AG04450 (cell line): ENCODE results near the gene KAT5. TPM values are rescaled to one million over a fixed set of nuclear protein-coding genes. Genes with fewer than 3 reads are reported as not detected.

Experiments used
- CTCF ChIA-PET: fragments of 300-600, 350-600 bp; formaldehyde crosslinking; extraction: SDS; loops from one replicate; lab custom pipeline; 2022; ENCODE audit warnings: antibody characterized with exemption, inconsistent platforms; lab: Charles Lee
- POLR2A ChIA-PET: fragments of 350-600 bp; formaldehyde crosslinking; extraction: SDS; loops from one replicate; lab custom pipeline; 2021; ENCODE audit warnings: antibody characterized with exemption, inconsistent platforms; lab: Yijun Ruan, JAX
- DNase-seq: peaks from one replicate; pipeline ENCODE4 v3.0.0-alpha.2; 2011; ENCODE audit warnings: low read depth, low spot score
- H3K27ac ChIP-seq: one replicate; pipeline ENCODE4 v1.5.1; 2012; ENCODE audit warnings: low read depth, low read length, control low read depth
- H3K27me3 ChIP-seq: one replicate; pipeline ENCODE4 v1.6.0; 2012; ENCODE audit warnings: low read length; ENCODE audit not compliant: control insufficient read depth, insufficient read depth
- H3K4me3 ChIP-seq: 2 replicates; pipeline ENCODE4 v1.5.1; 2011; ENCODE audit warnings: mild to moderate bottlenecking, low read depth, low read length, control low read depth
- H3K9me3 ChIP-seq: 2 replicates; pipeline ENCODE4 v1.5.1; 2012; ENCODE audit warnings: low read length; ENCODE audit not compliant: control insufficient read depth, insufficient read depth
- CTCF ChIP-seq: IDR thresholded peaks from 2 replicates; pipeline ENCODE4 v1.5.1; 2011; ENCODE audit warnings: low read depth, low read length, control low read depth, inconsistent platforms
- polyA plus RNA-seq: library from polyadenylated mRNA; depleted of rRNA; stranded (reverse); fragments of >200 nt; gene quantifications from 2 replicates; pipeline ENCODE4 v1.2.3, GENCODE V29; 2011

The KAT5 gene
- polyA plus RNA-seq, 1 experiment, result 22.6 TPM

- ChIA-PET POLR2A (interaction anchor here (0.7 kb wide), 1 partner anchor 144 kb away, joined by 4 read pairs; the partner anchor contains the start of gene CFL1), CTCF (interaction anchor here (0.6 to 1.0 kb wide), 2 partner anchors 65 to 145 kb away, joined by 3 read pairs; no protein-coding TSS in a partner anchor)
- H3K4me3 ChIP-seq, result no peak overlapping the region
- no peak overlapping the region for H3K27ac ChIP-seq
- no peaks in the 10 kb centered on the region for H3K27me3 ChIP-seq
- H3K9me3 ChIP-seq, result no peaks in the 10 kb centered on the region
- no peak for DNase-seq
- no peak for TF ChIP-seq CTCF
These were observed 2.4 kb downstream of the KAT5 start for GRCh38 chr11:65714433-65714832.

GRCh38 chr11:65716302-65716701 is 4.2 kb downstream of the KAT5 start:
- no peaks in the 10 kb centered on the region; the same call in 1 of the 2 replicates for H3K9me3 ChIP-seq
- no peak for TF ChIP-seq CTCF
- H3K4me3 ChIP-seq, result no peak overlapping the region
- H3K27me3 ChIP-seq, result no peaks in the 10 kb centered on the region
- POLR2A ChIA-PET, result no interaction called here
- no peak for DNase-seq
- CTCF ChIA-PET, result interaction anchor here (1.5 kb wide), 1 partner anchor 143 kb away, joined by 4 read pairs; the partner anchor contains the start of gene MUS81
- H3K27ac ChIP-seq, result no peak overlapping the region

GRCh38 chr11:65716774-65717405 is 4.8 kb downstream of the KAT5 start:
- ChIA-PET CTCF (interaction anchor here (1.5 kb wide), 1 partner anchor 143 kb away, joined by 4 read pairs; the partner anchor contains the start of gene MUS81), POLR2A (no interaction called here)

GRCh38 chr11:65717906-65718305 is 5.9 kb downstream of the KAT5 start:
- no peaks in the 10 kb centered on the region; the same call in 1 of the 2 replicates for H3K9me3 ChIP-seq
- no peak for DNase-seq
- H3K27me3 ChIP-seq, result no peaks in the 10 kb centered on the region
- H3K4me3 ChIP-seq, result no peak overlapping the region
- H3K27ac ChIP-seq, result no peak overlapping the region
- TF ChIP-seq CTCF, result no peak
- CTCF ChIA-PET, result no interaction called here
- POLR2A ChIA-PET, result no interaction called here

More at GRCh38 chr11:65716774-65717405, 4.8 kb downstream of the KAT5 start:
- H3K27me3 ChIP-seq, result no peaks in the 10 kb centered on the region
- TF ChIP-seq CTCF, result no peak
- no peaks in the 10 kb centered on the region; the same call in 1 of the 2 replicates for H3K9me3 ChIP-seq
- no peak overlapping the region for H3K27ac ChIP-seq
- no peak for DNase-seq
- H3K4me3 ChIP-seq, result no peak overlapping the region

GRCh38 chr11:65718531-65718930 is 6.5 kb downstream of the KAT5 start:
- no peaks in the 10 kb centered on the region for H3K27me3 ChIP-seq
- POLR2A ChIA-PET, result no interaction called here
- no peaks in the 10 kb centered on the region; the same call in 1 of the 2 replicates for H3K9me3 ChIP-seq
- no peak for TF ChIP-seq CTCF
- no peak overlapping the region for H3K4me3 ChIP-seq
- CTCF ChIA-PET, result no interaction called here
- DNase-seq, result no peak
- H3K27ac ChIP-seq, result no peak overlapping the region
